ENCODE data around the gene SUPT7L.

DNA sequence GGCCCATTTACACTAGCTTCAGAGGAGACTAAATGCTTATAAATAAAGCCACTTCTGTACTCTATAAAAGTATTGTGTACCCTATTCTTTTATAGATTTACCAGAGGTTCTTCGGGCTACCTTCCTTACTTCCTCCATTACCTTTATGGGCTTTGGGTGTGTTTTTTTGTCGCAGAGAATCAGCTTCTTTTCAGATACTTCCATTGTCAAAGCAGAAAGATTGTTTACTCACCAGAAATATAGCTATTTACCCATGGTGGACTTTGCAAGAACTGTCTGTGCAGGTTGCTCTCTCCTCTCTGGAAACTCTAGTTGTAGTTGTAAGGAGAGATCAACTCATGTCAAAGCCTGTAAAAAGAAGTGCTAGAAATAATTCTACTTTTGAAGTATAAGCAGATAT, 49.4 kb downstream of the SUPT7L start:
- TF ChIP-seq REST (tag by site-specific recombination; IDR thresholded peaks at IDR 0.05) (no peak), ZNF114 (tag by site-specific recombination; IDR thresholded peaks at IDR 0.05) (no peak), ZNF16 (tag by site-specific recombination; IDR thresholded peaks at IDR 0.05; ENCODE audit: low read depth) (no peak), KLF16 (tag by site-specific recombination; IDR thresholded peaks at IDR 0.05) (no peak), ZNF843 (tag by site-specific recombination; IDR thresholded peaks at IDR 0.05) (no peak), ZNF623 (tag by site-specific recombination; IDR thresholded peaks at IDR 0.05) (no peak)
- TF ChIP-seq, protein P1, sequence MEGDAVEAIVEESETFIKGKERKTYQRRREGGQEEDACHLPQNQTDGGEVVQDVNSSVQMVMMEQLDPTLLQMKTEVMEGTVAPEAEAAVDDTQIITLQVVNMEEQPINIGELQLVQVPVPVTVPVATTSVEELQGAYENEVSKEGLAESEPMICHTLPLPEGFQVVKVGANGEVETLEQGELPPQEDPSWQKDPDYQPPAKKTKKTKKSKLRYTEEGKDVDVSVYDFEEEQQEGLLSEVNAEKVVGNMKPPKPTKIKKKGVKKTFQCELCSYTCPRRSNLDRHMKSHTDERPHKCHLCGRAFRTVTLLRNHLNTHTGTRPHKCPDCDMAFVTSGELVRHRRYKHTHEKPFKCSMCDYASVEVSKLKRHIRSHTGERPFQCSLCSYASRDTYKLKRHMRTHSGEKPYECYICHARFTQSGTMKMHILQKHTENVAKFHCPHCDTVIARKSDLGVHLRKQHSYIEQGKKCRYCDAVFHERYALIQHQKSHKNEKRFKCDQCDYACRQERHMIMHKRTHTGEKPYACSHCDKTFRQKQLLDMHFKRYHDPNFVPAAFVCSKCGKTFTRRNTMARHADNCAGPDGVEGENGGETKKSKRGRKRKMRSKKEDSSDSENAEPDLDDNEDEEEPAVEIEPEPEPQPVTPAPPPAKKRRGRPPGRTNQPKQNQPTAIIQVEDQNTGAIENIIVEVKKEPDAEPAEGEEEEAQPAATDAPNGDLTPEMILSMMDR (tag by site-specific recombination; IDR thresholded peaks at IDR 0.05) = no peak
- TF ChIP-seq, protein P2, sequence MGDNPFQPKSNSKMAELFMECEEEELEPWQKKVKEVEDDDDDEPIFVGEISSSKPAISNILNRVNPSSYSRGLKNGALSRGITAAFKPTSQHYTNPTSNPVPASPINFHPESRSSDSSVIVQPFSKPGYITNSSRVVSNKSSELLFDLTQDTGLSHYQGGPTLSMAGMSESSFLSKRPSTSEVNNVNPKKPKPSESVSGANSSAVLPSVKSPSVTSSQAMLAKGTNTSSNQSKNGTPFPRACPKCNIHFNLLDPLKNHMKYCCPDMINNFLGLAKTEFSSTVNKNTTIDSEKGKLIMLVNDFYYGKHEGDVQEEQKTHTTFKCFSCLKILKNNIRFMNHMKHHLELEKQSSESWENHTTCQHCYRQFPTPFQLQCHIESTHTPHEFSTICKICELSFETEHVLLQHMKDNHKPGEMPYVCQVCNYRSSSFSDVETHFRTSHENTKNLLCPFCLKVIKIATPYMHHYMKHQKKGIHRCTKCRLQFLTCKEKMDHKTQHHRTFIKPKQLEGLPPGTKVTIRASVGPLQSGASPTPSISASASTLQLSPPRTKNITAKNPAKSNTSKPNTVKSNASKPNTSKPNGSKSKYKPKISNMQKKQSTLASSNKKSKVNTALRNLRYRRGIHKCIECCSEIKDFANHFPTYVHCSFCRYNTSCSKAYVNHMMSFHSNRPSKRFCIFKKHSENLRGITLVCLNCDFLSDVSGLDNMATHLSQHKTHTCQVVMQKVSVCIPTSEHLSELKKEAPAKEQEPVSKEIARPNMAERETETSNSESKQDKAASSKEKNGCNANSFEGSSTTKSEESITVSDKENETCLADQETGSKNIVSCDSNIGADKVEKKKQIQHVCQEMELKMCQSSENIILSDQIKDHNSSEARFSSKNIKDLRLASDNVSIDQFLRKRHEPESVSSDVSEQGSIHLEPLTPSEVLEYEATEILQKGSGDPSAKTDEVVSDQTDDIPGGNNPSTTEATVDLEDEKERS (tag by site-specific recombination; IDR thresholded peaks at IDR 0.05) = no peak
- TF ChIP-seq, protein P3, sequence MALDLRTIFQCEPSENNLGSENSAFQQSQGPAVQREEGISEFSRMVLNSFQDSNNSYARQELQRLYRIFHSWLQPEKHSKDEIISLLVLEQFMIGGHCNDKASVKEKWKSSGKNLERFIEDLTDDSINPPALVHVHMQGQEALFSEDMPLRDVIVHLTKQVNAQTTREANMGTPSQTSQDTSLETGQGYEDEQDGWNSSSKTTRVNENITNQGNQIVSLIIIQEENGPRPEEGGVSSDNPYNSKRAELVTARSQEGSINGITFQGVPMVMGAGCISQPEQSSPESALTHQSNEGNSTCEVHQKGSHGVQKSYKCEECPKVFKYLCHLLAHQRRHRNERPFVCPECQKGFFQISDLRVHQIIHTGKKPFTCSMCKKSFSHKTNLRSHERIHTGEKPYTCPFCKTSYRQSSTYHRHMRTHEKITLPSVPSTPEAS (tag by site-specific recombination; IDR thresholded peaks at IDR 0.05) = no peak

Measured in HEK293 (cell line).